Stimulated activated CD4-positive, alpha-beta T cell treated with anti-CD3 and anti-CD28 coated beads, Interleukin-4, amount 100 ng/mL, for 24 hours (primary cell): ENCODE data around the gene TCF7L2.

ENCODE experiments used
- DNase-seq: peaks from one replicate; pipeline ENCODE4 v3.0.0-alpha.2; 2020

The TCF7L2 gene

DNA sequence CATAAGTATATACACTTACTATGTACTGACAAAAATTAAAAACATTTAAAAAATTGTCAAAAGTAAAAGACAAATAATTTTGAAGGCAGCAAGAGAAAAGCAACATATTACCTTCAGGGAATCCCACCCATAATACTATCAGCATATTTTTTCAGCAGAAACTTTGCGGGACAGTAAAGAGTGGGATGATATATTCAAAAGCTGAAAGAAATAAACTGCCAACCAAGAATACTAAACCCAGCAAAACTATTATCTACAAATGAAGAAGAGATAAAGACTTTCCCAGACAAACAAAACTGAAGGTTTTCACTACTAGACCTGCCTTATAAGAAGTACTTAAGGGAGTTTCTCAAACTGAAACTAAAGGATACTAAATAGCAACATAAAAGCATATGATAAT is 257.9 kb downstream of the TCF7L2 start:
- DNase-seq: no peak

- no peak for DNase-seq
Measured at GRCh38 chr10:113213035-113213434, 263.0 kb downstream of the TCF7L2 start.

DNA sequence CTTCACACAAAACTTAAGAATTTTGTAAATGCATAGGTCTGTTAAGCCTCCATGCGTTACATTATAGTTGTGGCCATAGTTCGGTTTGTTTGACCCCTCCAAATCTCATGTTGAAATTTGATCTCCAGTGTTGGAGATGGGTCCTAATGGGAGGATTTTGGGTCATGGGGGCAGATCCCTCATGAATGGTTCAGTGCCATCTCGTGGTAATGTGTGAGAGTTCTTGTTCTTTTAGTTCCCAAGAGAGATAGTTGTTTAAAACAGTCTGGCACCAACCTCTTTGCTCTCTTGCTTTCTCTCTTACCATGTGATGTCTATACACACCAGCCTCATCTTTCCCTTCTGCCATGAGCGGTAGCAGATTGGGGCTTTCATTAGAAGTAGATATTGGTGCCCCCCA is 264.3 kb downstream of the TCF7L2 start:
- DNase-seq: no peak

- DNase-seq: no peak
Measured at GRCh38 chr10:113216102-113216501, 266.1 kb downstream of the TCF7L2 start.
